Fibroblast of the aortic adventitia (primary cell): ENCODE data around the gene TRIM4. TPM values are rescaled to one million over a fixed set of nuclear protein-coding genes. Genes with fewer than 3 reads are reported as not detected.

Experiments
- DNase-seq: peaks from one replicate; pipeline ENCODE4 v3.0.0-alpha.2; 2010; ENCODE audit warnings: low read depth
- H3K4me3 ChIP-seq: 2 replicates; pipeline ENCODE4 v1.5.1; 2011; ENCODE audit warnings: low read depth, mild to moderate bottlenecking, control low read depth, low read length, moderate library complexity
- total RNA-seq: library from RNA; depleted of rRNA; stranded (reverse); fragments of >200 nt; gene quantifications from 2 replicates; pipeline ENCODE4 v1.2.3, GENCODE V29; 2012; ENCODE audit warnings: low replicate concordance
- TF ChIP-seq, protein P1 (sequence below): IDR thresholded peaks from 2 replicates; pipeline ENCODE4 v1.5.1; 2011; ENCODE audit warnings: mild to moderate bottlenecking, low read length, control low read depth, inconsistent platforms; ENCODE audit not compliant: insufficient read depth

TRIM4 gene
- total RNA-seq, 1 donor = 26.3 TPM

DNA sequence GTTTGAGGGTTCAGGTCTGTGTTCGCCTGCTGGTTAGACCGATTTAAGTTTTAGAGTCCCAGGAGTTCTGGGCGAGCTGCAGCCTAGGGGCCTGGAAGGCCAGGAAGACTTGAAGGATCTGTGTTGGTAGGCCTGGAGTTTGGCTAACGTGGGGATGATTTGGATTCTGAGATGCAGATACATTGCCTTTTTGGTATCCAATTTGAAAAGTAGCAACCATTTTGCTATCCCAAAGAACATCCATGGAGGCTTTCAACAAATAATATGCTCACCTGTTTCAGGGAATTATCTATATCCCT lies 433 bp upstream of the TRIM4 start:
- H3K4me3 ChIP-seq = peak overlapping the region; percentile 89
- DNase-seq = no peak
- TF ChIP-seq, protein P1, sequence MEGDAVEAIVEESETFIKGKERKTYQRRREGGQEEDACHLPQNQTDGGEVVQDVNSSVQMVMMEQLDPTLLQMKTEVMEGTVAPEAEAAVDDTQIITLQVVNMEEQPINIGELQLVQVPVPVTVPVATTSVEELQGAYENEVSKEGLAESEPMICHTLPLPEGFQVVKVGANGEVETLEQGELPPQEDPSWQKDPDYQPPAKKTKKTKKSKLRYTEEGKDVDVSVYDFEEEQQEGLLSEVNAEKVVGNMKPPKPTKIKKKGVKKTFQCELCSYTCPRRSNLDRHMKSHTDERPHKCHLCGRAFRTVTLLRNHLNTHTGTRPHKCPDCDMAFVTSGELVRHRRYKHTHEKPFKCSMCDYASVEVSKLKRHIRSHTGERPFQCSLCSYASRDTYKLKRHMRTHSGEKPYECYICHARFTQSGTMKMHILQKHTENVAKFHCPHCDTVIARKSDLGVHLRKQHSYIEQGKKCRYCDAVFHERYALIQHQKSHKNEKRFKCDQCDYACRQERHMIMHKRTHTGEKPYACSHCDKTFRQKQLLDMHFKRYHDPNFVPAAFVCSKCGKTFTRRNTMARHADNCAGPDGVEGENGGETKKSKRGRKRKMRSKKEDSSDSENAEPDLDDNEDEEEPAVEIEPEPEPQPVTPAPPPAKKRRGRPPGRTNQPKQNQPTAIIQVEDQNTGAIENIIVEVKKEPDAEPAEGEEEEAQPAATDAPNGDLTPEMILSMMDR = no peak

DNA sequence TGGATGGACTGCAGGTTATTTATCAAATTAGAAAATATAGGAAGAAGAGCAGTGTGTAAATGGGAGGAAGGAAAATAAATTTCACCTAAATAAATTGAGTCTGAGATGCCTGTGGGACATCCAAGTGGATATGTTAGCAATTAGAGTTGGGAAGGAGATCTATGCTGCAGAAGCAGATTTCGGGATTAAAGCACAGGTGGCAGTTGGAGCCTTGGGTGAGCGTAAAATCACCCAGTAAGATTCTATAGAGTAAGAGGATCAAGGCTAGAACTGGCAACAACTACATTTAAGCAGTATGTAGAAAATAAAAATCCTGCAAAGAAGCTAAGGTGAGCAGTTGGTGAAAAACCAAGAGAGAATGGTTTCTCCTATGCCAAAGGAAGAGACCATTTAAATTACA lies 8.4 kb downstream of the TRIM4 start:
- TF ChIP-seq, protein P1 = no peak
- no peak for DNase-seq
- H3K4me3 ChIP-seq = no peak overlapping the region

DNA sequence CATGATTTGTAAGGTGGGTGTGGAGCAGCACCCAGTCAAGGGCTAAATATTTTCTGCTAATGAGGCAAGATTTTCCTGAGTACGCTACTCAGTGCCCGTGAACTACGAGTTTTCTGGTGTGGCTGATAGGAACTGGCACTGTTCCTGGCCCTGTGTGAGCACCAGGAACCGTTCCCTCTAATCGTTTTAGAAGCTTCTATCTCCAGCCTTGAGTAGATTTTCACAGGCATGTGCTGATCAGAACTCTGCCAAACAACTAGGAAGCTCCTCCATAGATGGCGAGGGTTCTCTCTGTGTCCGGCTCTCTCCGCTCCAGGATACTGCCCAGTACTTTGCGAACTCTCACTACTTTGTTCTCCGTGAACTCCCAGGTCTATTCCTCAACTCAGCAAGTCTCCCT lies 17.7 kb downstream of the TRIM4 start:
- H3K4me3 ChIP-seq = no peak overlapping the region
- no peak for DNase-seq
- TF ChIP-seq, protein P1 = no peak

DNA sequence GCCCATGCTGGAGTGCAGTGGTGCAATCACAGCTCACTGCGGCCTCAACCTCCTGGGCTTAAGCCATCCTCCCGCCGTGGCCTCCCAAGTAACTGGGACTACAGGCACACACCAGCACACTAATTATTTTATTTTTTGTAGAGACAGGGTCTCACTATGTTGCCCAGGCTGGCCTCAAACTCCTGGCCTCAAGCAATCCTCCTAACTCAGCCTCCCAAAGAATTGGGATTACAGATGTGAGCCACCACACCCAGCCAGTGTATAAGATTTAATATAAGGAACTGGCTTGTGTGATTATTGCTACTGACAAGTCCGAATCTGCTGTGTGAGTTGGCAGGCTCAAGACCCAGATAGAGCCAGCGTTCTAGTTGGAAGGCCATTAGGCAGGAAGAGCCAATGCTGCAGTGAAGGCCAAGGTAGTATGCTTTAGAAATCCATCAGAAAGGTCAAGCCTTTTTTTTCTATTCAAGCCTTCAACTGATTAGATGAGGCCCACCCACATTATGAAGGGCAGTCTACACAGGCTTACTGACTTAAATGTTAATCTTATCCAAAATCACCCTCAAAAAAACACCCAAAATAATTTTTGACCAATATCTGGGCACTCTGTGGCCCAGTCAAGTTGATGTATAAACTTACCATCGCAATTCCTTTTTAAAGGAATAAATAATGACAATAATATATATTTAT lies 19.4 kb downstream of the TRIM4 start:
- no peak for DNase-seq
- no peak overlapping the region for H3K4me3 ChIP-seq
- TF ChIP-seq, protein P1 = no peak

DNA sequence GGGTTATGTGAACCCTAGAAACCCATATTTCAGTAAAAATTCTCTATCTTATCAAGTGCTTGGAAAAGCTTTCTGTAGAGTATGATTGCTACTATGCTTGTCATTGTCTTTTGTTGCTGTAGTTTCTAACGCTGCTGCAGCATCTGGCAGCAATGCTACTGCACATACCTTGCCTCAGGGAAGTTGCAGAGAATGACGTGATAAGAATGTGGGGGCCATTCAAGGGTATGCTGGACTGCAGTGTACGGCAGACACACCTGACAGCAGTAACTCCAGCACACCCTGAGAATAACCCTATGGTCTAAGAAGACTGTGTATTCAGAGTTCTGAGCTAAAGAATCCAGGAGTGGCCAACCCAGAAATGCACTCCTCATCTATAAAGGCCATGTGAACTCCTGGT lies 20.5 kb downstream of the TRIM4 start:
- TF ChIP-seq, protein P1 = no peak
- H3K4me3 ChIP-seq = no peak overlapping the region
- DNase-seq = no peak

DNA sequence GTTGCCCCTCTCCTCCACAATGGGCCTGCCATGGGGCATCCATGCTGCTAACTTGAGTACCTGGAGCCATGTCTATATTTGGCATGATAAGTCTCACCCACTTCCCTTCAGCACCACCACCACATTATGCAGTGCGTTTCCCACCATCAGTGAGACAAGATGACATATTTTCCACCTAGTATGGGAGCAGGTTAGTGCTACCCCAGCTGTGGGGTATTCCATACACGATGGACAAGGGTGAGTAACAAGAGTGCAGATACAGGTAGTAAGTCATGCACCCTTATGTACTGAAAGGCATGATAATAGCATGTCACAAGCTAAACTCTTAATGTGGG lies 21.3 kb downstream of the TRIM4 start:
- TF ChIP-seq, protein P1 = no peak
- H3K4me3 ChIP-seq = no peak overlapping the region
- no peak for DNase-seq
